MG63 (cell line): ENCODE results near the gene CCDC43. TPM values are rescaled to one million over a fixed set of nuclear protein-coding genes. Genes with fewer than 3 reads are reported as not detected.
"Not testable (repeated sequence)": the region's sequence is repeated elsewhere in the genome, so short reads cannot be mapped to it uniquely, and the experiment has no call there.

Experiments used
- DNase-seq: peaks from one replicate; pipeline ENCODE4 v3.0.0-alpha.2; 2020
- H3K27me3 ChIP-seq: fragments of 250-450 bp; sonication (Bioruptor Pico); 2 replicates; pipeline ENCODE4 v1.5.1; 2020; ENCODE audit warnings: mild to moderate bottlenecking, moderate library complexity
- H3K36me3 ChIP-seq: fragments of 250-450 bp; sonication (Bioruptor Pico); 2 replicates; pipeline ENCODE4 v1.5.1; 2020; ENCODE audit warnings: mild to moderate bottlenecking, moderate library complexity
- H3K4me3 ChIP-seq: fragments of 250-450 bp; sonication (Bioruptor Pico); 2 replicates; pipeline ENCODE4 v1.5.1; 2020; ENCODE audit warnings: mild to moderate bottlenecking, moderate library complexity
- H3K9me3 ChIP-seq: fragments of 250-450 bp; sonication (Bioruptor Pico); 2 replicates; pipeline ENCODE4 v1.5.1; 2020; ENCODE audit warnings: mild to moderate bottlenecking, moderate library complexity
- total RNA-seq: library from RNA; depleted of rRNA; stranded (reverse); fragments of >200 nt; shearing (Covaris generic); gene quantifications from 2 replicates; pipeline ENCODE4 v1.2.3, GENCODE V29; 2014; ENCODE audit warnings: low replicate concordance; rRNA removed

Gene CCDC43
- total RNA-seq, 1 experiment from 2014 or later = 39.1 TPM

DNA sequence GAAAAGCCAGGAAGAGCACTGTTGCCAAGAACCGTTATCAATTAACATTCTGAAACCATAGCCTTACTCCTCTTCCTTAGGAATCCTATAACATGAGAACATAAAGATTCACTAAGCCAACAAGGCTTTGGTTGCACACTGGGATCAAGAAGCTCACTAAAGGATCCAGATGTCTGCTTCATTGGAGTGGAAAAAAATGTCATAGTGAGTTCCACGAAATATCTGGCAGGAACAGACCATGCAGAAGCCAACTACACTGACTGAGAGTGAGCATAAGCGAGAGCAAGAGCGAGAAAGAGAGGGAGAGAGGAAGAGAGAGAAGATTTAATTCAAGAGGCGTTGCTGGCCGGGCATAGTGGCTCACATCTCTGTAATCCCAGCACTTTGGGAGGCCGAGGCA lies 46.7 kb downstream of the CCDC43 start:
- Histone ChIP-seq H3K36me3 (no peaks in the 10 kb centered on the region), H3K9me3 (no peaks in the 10 kb centered on the region), H3K27me3 (no peaks in the 10 kb centered on the region), H3K4me3 (no peak overlapping the region)
- DNase-seq = no peak

GRCh38 chr17:44637066-44637465 lies 52.5 kb downstream of the CCDC43 start:
- H3K9me3 ChIP-seq = no peaks in the 10 kb centered on the region
- no peaks in the 10 kb centered on the region; the same call in 1 of the 2 replicates for H3K27me3 ChIP-seq
- H3K36me3 ChIP-seq = no peaks in the 10 kb centered on the region
- no peak overlapping the region for H3K4me3 ChIP-seq
- no peak for DNase-seq

DNA sequence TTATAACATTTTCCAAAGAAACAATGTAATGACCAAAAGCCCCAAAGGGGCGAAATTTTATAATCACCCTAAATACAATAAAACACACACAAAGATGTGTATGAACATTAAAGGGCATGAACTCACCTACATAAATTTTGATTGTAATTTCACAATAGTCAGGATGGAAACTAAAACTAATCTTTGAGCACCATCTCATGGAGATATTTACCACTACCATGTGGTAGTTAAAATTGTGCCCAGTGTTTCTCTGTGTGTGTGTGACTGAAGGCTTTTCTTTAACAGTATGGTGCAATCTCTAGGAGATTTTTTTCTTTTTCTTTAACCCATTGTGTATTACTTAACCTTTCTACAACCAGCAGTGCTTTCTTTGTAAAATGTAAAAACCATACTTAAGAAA lies 53.0 kb downstream of the CCDC43 start:
- Histone ChIP-seq H3K4me3 (no peak overlapping the region), H3K9me3 (no peaks in the 10 kb centered on the region), H3K36me3 (no peaks in the 10 kb centered on the region), H3K27me3 (no peaks in the 10 kb centered on the region; the same call in 1 of the 2 replicates)
- DNase-seq = no peak

- not testable (repeated sequence) for H3K27me3 ChIP-seq, H3K4me3 ChIP-seq, H3K9me3 ChIP-seq, DNase-seq, H3K36me3 ChIP-seq
Observed at GRCh38 chr17:44634401-44634800, 55.2 kb downstream of the CCDC43 start.

GRCh38 chr17:44633998-44634397 lies 55.6 kb downstream of the CCDC43 start:
- Histone ChIP-seq H3K27me3 (no peaks in the 10 kb centered on the region; the same call in 1 of the 2 replicates), H3K36me3 (no peaks in the 10 kb centered on the region), H3K4me3 (no peak overlapping the region), H3K9me3 (no peaks in the 10 kb centered on the region)
- no peak for DNase-seq

GRCh38 chr17:44630703-44631102 lies 58.9 kb downstream of the CCDC43 start:
- H3K27me3 ChIP-seq = no peaks in the 10 kb centered on the region
- H3K9me3 ChIP-seq = no peaks in the 10 kb centered on the region
- H3K36me3 ChIP-seq = no peaks in the 10 kb centered on the region
- H3K4me3 ChIP-seq = no peak overlapping the region
- no peak for DNase-seq

DNA sequence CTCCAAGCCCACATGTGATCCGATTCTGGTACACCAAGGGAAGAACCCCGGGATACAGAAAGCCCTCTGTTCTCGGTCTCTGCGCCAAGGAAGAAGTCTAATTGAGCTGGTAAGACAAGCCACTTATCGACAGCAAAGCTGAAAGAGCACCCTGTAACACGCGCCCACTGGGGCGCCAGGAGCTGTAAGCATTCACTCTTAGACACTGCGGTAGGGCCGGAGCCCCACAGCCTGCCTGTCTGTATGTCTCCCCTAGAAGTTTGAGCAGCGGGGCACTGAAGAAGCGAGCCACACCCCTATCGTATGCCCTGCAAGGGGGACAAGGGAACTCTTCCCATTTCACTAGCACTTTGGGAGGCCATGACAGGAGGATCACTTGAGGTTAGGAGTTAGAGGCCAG lies 60.3 kb downstream of the CCDC43 start:
- no peak overlapping the region for H3K4me3 ChIP-seq
- no peaks in the 10 kb centered on the region for H3K36me3 ChIP-seq
- no peaks in the 10 kb centered on the region for H3K27me3 ChIP-seq
- no peak for DNase-seq
- H3K9me3 ChIP-seq = no peaks in the 10 kb centered on the region

- Histone ChIP-seq H3K36me3 (no peaks in the 10 kb centered on the region), H3K4me3 (no peak overlapping the region)
- no peak for DNase-seq
Observed at GRCh38 chr17:44628243-44629188, 61.1 kb downstream of the CCDC43 start.

DNA sequence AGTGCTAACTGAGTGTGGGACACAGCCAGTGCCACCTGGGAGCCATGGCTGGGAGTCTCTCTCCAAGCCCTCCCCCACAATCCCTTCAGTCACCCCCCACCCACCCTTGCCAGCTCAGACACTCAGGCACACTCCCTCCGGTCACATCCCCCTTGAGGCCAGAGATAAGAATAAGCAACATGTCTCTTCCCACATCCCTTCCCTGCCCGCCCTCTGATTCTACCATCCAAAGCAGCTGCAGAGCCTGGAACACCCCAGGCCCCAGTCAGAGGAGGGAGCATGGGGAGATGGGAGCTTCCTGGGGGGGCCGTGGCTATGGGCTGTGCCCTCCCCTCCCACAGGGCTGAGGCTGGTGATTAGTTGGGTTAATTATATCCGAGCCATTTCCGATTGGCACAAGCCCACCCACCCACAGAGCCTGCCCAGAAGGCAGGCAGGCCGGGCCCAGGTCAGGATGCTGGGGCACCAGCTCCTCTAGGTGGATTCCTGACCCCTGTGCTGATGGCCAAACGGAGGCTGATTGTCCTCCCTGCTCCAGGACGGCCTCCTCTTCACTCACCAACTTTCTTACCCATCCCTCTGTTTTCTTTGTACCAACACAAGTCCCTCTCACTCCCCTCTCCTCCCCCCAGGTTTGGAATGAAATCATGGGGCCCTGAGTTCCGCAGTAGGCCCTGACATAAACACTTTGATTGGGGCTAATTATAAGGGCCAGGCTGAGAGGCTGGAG lies 61.9 kb downstream of the CCDC43 start:
- H3K4me3 ChIP-seq = no peak overlapping the region
- DNase-seq = no peak
- no peaks in the 10 kb centered on the region for H3K36me3 ChIP-seq
- no peaks in the 10 kb centered on the region for H3K27me3 ChIP-seq
- H3K9me3 ChIP-seq = no peaks in the 10 kb centered on the region

More at GRCh38 chr17:44628243-44629188, 61.1 kb downstream of the CCDC43 start:
- Histone ChIP-seq H3K9me3 (no peaks in the 10 kb centered on the region), H3K27me3 (no peaks in the 10 kb centered on the region)

Other genes starting within 250 kb of the CCDC43 start
- gene GPATCH8, start 186.4 kb downstream of the CCDC43 start, total RNA-seq = 5.2 and 5.5 TPM in 2 replicates
- 29.6 and 46.3 TPM in 2 replicates for gene FZD2, start 132.3 kb downstream of the CCDC43 start, total RNA-seq
- gene MEIOC, start 33.3 kb downstream of the CCDC43 start, total RNA-seq = 0.95 TPM in 1 of 2 replicates, not detected in the other
- 7.9 and 11.1 TPM in 2 replicates for gene DBF4B, start 18.9 kb upstream of the CCDC43 start, total RNA-seq
- gene ADAM11, start 69.2 kb upstream of the CCDC43 start, total RNA-seq = 0.72 TPM in 1 of 2 replicates, not detected in the other
- gene GJC1, start 140.5 kb upstream of the CCDC43 start, total RNA-seq = 15.4 and 60.0 TPM in 2 replicates
- gene HIGD1B, start 158.1 kb upstream of the CCDC43 start, total RNA-seq = not detected in 2 replicates
- 156 and 179 TPM in 2 replicates for gene EFTUD2, start 209.7 kb upstream of the CCDC43 start, total RNA-seq
- 5.0 TPM in 1 of 2 replicates, not detected in the other for gene GFAP, start 225.7 kb upstream of the CCDC43 start, total RNA-seq